ENCODE data around the gene NFYC.

DNA sequence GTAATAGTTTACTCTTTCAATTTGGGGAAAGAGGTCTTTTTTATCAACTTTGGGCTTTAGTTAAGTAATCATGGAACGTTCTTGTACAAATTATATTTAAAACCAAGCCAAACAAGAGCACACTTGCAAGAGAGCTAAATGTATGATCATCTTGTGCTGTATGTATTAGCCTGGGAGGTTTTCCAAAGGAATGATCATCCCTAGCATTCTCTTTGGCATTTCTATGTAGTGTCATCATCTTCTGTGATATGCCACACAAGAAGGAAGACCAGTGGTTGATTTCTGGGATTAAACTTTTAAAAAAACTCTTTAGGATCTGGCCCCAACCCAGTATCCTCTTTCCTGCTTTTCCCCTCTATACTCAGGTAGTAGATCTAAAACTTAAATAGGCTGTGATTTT lies 53.7 kb downstream of the NFYC start:
- TF ChIP-seq, protein P1, sequence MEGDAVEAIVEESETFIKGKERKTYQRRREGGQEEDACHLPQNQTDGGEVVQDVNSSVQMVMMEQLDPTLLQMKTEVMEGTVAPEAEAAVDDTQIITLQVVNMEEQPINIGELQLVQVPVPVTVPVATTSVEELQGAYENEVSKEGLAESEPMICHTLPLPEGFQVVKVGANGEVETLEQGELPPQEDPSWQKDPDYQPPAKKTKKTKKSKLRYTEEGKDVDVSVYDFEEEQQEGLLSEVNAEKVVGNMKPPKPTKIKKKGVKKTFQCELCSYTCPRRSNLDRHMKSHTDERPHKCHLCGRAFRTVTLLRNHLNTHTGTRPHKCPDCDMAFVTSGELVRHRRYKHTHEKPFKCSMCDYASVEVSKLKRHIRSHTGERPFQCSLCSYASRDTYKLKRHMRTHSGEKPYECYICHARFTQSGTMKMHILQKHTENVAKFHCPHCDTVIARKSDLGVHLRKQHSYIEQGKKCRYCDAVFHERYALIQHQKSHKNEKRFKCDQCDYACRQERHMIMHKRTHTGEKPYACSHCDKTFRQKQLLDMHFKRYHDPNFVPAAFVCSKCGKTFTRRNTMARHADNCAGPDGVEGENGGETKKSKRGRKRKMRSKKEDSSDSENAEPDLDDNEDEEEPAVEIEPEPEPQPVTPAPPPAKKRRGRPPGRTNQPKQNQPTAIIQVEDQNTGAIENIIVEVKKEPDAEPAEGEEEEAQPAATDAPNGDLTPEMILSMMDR (IDR thresholded peaks at IDR 0.05 in 4 of 5, conservative IDR thresholded peaks at IDR 0.05 in 1 of 5), result no peak
- no peak for TF ChIP-seq POLR2A (IDR thresholded peaks at IDR 0.05)
